22Rv1 (cell line): Measurements from ENCODE around the gene AGBL3.

Source experiments
- CTCF ChIP-seq: fragments of 450-650 bp; IDR thresholded peaks from 2 replicates; pipeline ENCODE4 v1.5.1; 2017; ENCODE audit warnings: mild to moderate bottlenecking
- ZFX ChIP-seq: fragments of 450-650 bp; IDR thresholded peaks from 2 replicates; pipeline ENCODE4 v1.6.1; 2017; ENCODE audit warnings: antibody characterized with exemption, borderline replicate concordance

DNA sequence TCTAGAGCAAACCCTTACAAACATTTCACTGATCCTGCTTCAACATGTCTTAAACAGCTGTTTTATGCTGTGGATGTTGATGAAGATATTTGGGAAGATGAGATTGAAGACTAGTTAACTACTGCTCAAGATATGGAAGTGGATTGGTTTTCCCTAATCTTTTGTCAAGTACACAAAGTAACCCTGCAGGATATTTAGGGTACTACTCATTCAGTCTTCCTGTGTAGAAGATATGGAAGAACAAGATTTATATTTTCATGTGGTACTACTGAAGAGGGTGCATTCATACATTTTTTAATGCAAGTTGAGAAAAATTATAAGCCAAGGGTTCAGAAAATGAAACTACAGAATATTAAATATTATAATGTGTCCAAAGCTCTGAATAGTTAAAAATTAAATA, 143.3 kb downstream of the AGBL3 start:
- TF ChIP-seq CTCF (no peak), ZFX (no peak)
